Measurements from ENCODE around the gene MACROH2A1.

MACROH2A1 gene

GRCh38 chr5:135398160-135398854 lies 724 bp downstream of the MACROH2A1 start:
- in situ Hi-C loops (cut with MboI; ENCODE audit: low sequenced_read_pairs): no loop called here

DNA sequence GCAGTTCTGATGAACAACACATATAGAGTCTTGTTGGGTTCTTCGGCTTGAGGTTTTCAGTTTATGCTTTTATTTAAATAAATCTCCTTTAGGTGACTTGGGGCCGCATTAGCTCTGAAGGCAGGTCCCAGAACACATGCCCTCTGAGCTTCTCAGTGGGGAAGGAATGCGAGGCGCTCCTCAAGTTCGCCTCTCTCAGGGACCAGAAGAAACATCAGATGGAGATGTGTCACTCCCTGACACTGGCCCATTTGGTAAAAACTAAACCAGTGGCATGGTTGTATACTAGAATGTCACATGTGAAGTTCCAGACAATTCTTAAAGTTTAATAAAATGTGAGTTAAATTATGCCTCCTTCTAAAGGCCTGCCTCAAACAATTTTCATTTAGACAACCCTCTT lies 1.9 kb downstream of the MACROH2A1 start:
- in situ Hi-C loops (cut with MboI; ENCODE audit: low sequenced_read_pairs): no loop called here

GRCh38 chr5:135396459-135397055 lies 2.5 kb downstream of the MACROH2A1 start:
- in situ Hi-C loops (cut with MboI; ENCODE audit: low sequenced_read_pairs): no loop called here

DNA sequence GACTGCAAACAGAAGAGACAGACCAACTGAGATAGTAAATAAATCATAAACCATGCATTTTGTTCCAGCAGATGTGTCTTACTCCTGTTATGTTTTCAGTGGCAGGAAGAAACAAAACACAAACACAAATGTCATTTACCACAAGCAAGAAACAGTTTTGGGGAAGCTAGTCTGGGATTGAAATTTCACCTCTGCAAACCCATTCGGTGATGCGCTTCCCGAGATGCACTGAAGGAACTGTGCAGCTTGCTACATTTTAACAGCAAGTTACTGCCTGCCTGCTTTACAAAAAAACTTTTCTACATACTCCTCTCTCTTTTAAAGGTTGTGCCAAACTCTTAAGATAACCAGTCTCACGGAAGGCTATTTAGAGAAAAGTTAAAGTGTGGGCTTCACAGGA lies 3.2 kb downstream of the MACROH2A1 start:
- in situ Hi-C loops (cut with MboI; ENCODE audit: low sequenced_read_pairs): no loop called here

- in situ Hi-C loops (cut with MboI; ENCODE audit: low sequenced_read_pairs): no loop called here
Observed at GRCh38 chr5:135395451-135395850, 3.6 kb downstream of the MACROH2A1 start.

GRCh38 chr5:135394095-135394494 lies 4.9 kb downstream of the MACROH2A1 start:
- in situ Hi-C loops (cut with MboI; ENCODE audit: low sequenced_read_pairs): no loop called here

DNA sequence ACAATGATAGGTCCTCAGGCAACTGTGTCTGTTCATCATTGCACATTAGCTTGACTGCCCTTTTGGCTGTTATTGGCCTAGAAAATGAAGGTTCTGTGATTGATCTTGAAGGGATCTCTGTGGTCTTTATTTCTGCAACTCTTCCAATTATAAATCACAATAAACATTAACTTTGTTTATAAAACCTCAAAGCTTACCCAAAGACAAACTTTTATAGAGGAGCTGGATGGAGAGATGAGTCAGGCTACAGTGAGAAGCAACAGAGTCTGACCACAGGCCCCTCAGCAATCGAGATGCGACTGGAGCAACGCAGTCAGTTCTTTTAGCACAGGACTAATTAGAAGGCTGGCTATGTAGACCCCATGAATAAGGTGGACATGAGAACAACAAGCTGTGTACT lies 5.3 kb downstream of the MACROH2A1 start:
- in situ Hi-C loops (cut with MboI; ENCODE audit: low sequenced_read_pairs): no loop called here

DNA sequence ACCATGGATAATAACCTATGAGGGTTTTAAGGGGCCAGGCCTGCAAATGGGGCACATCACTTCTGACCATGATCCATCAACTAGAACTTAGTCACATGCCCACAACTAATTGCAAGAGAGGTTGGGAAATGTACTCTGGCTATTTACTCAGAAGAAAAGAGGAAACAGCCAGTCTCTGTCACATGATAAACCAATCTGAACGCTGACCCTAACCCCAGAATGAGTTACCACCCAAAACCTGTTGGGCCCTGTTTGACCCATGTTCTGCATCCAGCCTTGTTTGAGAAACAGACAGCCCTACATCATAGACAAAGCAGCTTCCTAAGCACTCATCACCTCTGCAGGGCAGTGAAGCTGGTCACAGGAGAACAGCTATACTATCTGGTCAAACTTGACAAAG lies 5.8 kb downstream of the MACROH2A1 start:
- in situ Hi-C loops (cut with MboI; ENCODE audit: low sequenced_read_pairs): no loop called here

GRCh38 chr5:135392256-135392655 lies 6.8 kb downstream of the MACROH2A1 start:
- in situ Hi-C loops (cut with MboI; ENCODE audit: low sequenced_read_pairs): no loop called here

- in situ Hi-C loops (cut with MboI; ENCODE audit: low sequenced_read_pairs): no loop called here
Observed at GRCh38 chr5:135391869-135392255, 7.2 kb downstream of the MACROH2A1 start.

- in situ Hi-C loops (cut with MboI; ENCODE audit: low sequenced_read_pairs): no loop called here
Observed at GRCh38 chr5:135391116-135391868, 7.7 kb downstream of the MACROH2A1 start.

GRCh38 chr5:135388860-135389435 lies 10.1 kb downstream of the MACROH2A1 start:
- in situ Hi-C loops (cut with MboI; ENCODE audit: low sequenced_read_pairs): no loop called here

GRCh38 chr5:135387629-135387960 lies 11.4 kb downstream of the MACROH2A1 start:
- in situ Hi-C loops (cut with MboI; ENCODE audit: low sequenced_read_pairs): no loop called here

DNA sequence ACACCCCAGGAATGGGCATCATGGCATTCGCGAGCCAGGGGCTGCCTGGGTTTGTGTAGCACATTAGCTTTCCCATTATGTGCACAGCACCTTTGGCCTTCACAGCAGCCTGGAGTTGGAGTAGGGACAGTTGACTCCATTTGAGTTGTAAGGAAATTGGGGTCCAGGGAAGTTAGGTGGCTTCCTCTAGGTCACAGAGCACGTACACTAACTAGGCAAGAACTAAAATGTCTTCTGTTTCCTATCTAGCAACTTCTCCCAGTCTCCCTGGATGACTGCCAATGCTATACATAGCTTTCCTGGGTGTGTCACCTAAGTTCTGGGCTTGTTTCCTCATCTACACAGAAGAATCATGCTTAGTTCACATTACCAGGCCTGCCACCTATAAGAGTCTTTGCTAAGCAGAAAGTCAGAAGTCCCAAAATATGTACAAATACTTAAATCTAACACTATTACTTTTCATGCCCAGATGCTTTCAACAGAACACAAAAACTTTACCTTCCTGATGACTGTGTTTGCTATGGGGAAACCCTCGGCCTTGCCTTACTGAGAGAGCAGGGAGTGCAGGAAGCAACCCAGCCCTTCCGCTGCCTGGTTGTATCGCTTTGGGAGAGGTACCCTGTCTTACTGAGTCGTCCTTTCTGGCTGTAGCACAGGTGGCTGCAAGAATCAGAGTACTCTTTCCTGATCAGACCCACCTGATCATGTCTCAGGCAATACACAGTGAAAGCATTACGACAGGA lies 12.0 kb downstream of the MACROH2A1 start:
- in situ Hi-C loops (cut with MboI; ENCODE audit: low sequenced_read_pairs): no loop called here

- in situ Hi-C loops (cut with MboI; ENCODE audit: low sequenced_read_pairs): no loop called here
Observed at GRCh38 chr5:135386096-135386495, 12.9 kb downstream of the MACROH2A1 start.

- in situ Hi-C loops (cut with MboI; ENCODE audit: low sequenced_read_pairs): no loop called here
Observed at GRCh38 chr5:135385576-135385975, 13.5 kb downstream of the MACROH2A1 start.

DNA sequence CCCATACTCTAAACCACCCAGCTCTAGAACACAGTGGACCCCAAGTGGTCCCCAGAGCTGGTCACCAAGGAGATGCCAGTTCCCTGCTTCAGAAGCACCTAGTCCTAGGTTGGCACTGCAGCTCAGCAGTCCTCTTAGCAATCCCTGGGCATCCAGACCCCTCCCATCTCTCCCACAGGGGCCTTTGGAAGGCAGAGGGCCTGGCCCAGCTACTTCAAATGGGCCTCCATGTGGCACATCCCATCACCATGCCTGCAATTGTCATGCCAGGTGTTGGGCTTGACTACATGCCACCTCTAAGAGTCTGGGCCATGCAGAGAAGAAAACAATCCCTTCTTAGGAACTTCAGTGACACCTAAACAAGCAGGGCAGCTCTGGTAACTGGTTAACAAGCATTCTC lies 14.1 kb downstream of the MACROH2A1 start:
- in situ Hi-C loops (cut with MboI; ENCODE audit: low sequenced_read_pairs): no loop called here

- in situ Hi-C loops (cut with MboI; ENCODE audit: low sequenced_read_pairs): no loop called here
Observed at GRCh38 chr5:135383803-135384495, 15.1 kb downstream of the MACROH2A1 start.

DNA sequence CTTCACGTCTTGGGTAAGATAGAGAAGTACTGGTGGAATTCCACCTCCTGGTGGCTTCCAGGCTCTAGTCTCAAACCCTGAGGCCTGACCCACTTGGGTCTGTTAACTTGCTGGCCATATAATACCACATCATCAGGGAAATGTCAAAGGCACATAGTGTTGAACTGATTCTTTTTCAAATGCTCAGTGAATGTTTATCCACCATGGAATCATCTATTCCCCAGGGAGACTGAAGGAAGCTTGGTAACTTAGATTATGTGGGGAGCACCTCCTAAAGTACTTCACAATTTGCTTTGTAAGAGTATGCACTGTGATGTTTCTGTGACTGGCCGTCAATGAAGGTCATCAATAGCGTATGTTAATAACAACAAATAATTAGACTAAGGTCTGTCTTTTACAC lies 16.1 kb downstream of the MACROH2A1 start:
- in situ Hi-C loops (cut with MboI; ENCODE audit: low sequenced_read_pairs): no loop called here

- in situ Hi-C loops (cut with MboI; ENCODE audit: low sequenced_read_pairs): no loop called here
Observed at GRCh38 chr5:135382106-135382790, 16.8 kb downstream of the MACROH2A1 start.
